ENCODE data around the gene NAA80. TPM values are rescaled to one million over a fixed set of nuclear protein-coding genes. Genes with fewer than 3 reads are reported as not detected.
"Not testable (repeated sequence)": the region's sequence is repeated elsewhere in the genome, so short reads cannot be mapped to it uniquely, and the experiment has no call there.

Gene NAA80
- total RNA-seq, 1 donor from 2014 or later: 17.3 TPM

GRCh38 chr3:50272538-50272910 is 26.7 kb downstream of the NAA80 start:
- H3K4me3 Mint-ChIP-seq; H3K9me3 Mint-ChIP-seq; H3K36me3 Mint-ChIP-seq (ENCODE audit: low read depth); H3K27ac Mint-ChIP-seq; DNase-seq: not testable (repeated sequence)
- Mint-ChIP-seq H3K4me1 (peaks cover 28% of the 10 kb centered on the region), H3K27me3 (peaks cover 39% of the 10 kb centered on the region)
- intact Hi-C loops (cut with micrococcal nuclease): loop anchor here (1.0 kb wide), 1 partner anchor 12 kb away; no protein-coding TSS in a partner anchor

GRCh38 chr3:50271314-50271936 is 27.8 kb downstream of the NAA80 start:
- Mint-ChIP-seq H3K27me3 (peaks cover 46% of the 10 kb centered on the region), H3K4me3 (no peak overlapping the region), H3K9me3 (no peaks in the 10 kb centered on the region), H3K4me1 (peaks cover 28% of the 10 kb centered on the region), H3K36me3 (ENCODE audit: low read depth) (no peaks in the 10 kb centered on the region), H3K27ac (no peak overlapping the region)
- intact Hi-C loops (cut with micrococcal nuclease): loop anchor here (1.0 kb wide), 1 partner anchor 29 kb away; no protein-coding TSS in a partner anchor
- DNase-seq: no peak

- no peaks in the 10 kb centered on the region for H3K9me3 Mint-ChIP-seq
- DNase-seq: no peak
- H3K4me3 Mint-ChIP-seq: no peak overlapping the region
- peaks cover 23% of the 10 kb centered on the region for H3K4me1 Mint-ChIP-seq
- no peaks in the 10 kb centered on the region for H3K36me3 Mint-ChIP-seq (ENCODE audit: low read depth)
- no peak overlapping the region for H3K27ac Mint-ChIP-seq
- H3K27me3 Mint-ChIP-seq: peaks cover 44% of the 10 kb centered on the region
- intact Hi-C loops (cut with micrococcal nuclease): loop anchor here (1.0 kb wide), 1 partner anchor 28 kb away; no protein-coding TSS in a partner anchor
Observed at GRCh38 chr3:50270422-50271224, 28.6 kb downstream of the NAA80 start.

- no peak for DNase-seq
- H3K4me3 Mint-ChIP-seq: no peak overlapping the region
- H3K4me1 Mint-ChIP-seq: peaks cover 20% of the 10 kb centered on the region
- intact Hi-C loops (cut with micrococcal nuclease): no loop called here
- no peaks in the 10 kb centered on the region for H3K9me3 Mint-ChIP-seq
- no peak overlapping the region for H3K27ac Mint-ChIP-seq
- H3K27me3 Mint-ChIP-seq: peaks cover 40% of the 10 kb centered on the region
- no peaks in the 10 kb centered on the region for H3K36me3 Mint-ChIP-seq (ENCODE audit: low read depth)
Observed at GRCh38 chr3:50269977-50270413, 29.2 kb downstream of the NAA80 start.

- peaks cover 17% of the 10 kb centered on the region for H3K4me1 Mint-ChIP-seq
- H3K4me3 Mint-ChIP-seq: no peak overlapping the region
- peaks cover 36% of the 10 kb centered on the region for H3K27me3 Mint-ChIP-seq
- intact Hi-C loops (cut with micrococcal nuclease): no loop called here
- no peak overlapping the region for H3K27ac Mint-ChIP-seq
- no peak for DNase-seq
- no peaks in the 10 kb centered on the region for H3K9me3 Mint-ChIP-seq
- no peaks in the 10 kb centered on the region for H3K36me3 Mint-ChIP-seq (ENCODE audit: low read depth)
Observed at GRCh38 chr3:50269460-50269859, 29.7 kb downstream of the NAA80 start.

GRCh38 chr3:50268703-50269451 is 30.3 kb downstream of the NAA80 start, which contains the start of gene SEMA3B:
TSS of gene SEMA3B (plus strand) at chr3:50269147. CDS start at chr3:50269241, 94 bp downstream.
- H3K9me3 Mint-ChIP-seq: no peaks in the 10 kb centered on the region
- H3K4me1 Mint-ChIP-seq: peaks cover 13% of the 10 kb centered on the region
- peaks cover 31% of the 10 kb centered on the region for H3K27me3 Mint-ChIP-seq
- intact Hi-C loops (cut with micrococcal nuclease): no loop called here
- H3K27ac Mint-ChIP-seq: no peak within 1 kb of the TSS
- H3K4me3 Mint-ChIP-seq: no peak within 1 kb of the TSS
- H3K36me3 Mint-ChIP-seq (ENCODE audit: low read depth): no peaks in the 10 kb centered on the region
- DNase-seq: no peak

- Mint-ChIP-seq H3K4me3 (no peak overlapping the region), H3K4me1 (peaks cover 12% of the 10 kb centered on the region), H3K9me3 (no peaks in the 10 kb centered on the region), H3K27ac (no peak overlapping the region), H3K27me3 (peaks cover 30% of the 10 kb centered on the region), H3K36me3 (ENCODE audit: low read depth) (no peaks in the 10 kb centered on the region)
- DNase-seq: no peak
- intact Hi-C loops (cut with micrococcal nuclease): no loop called here
Observed at GRCh38 chr3:50268276-50268675, 30.9 kb downstream of the NAA80 start.

GRCh38 chr3:50267280-50267913 is 31.8 kb downstream of the NAA80 start:
- intact Hi-C loops (cut with micrococcal nuclease): no loop called here
- no peak overlapping the region for H3K4me3 Mint-ChIP-seq
- no peak overlapping the region for H3K27ac Mint-ChIP-seq

GRCh38 chr3:50266836-50267235 is 32.4 kb downstream of the NAA80 start:
- DNase-seq: no peak
- Mint-ChIP-seq H3K27ac (no peak overlapping the region), H3K4me3 (no peak overlapping the region), H3K36me3 (ENCODE audit: low read depth) (no peaks in the 10 kb centered on the region), H3K9me3 (no peaks in the 10 kb centered on the region), H3K27me3 (peaks cover 26% of the 10 kb centered on the region), H3K4me1 (peaks cover 5% of the 10 kb centered on the region)
- intact Hi-C loops (cut with micrococcal nuclease): no loop called here

More at GRCh38 chr3:50267280-50267913, 31.8 kb downstream of the NAA80 start:
- peaks cover 26% of the 10 kb centered on the region for H3K27me3 Mint-ChIP-seq
- DNase-seq: no peak
- H3K9me3 Mint-ChIP-seq: no peaks in the 10 kb centered on the region
- H3K4me1 Mint-ChIP-seq: peaks cover 6% of the 10 kb centered on the region
- no peaks in the 10 kb centered on the region for H3K36me3 Mint-ChIP-seq (ENCODE audit: low read depth)

- intact Hi-C loops (cut with micrococcal nuclease): no loop called here
- no peaks in the 10 kb centered on the region for H3K36me3 Mint-ChIP-seq (ENCODE audit: low read depth)
- H3K4me3 Mint-ChIP-seq: no peak overlapping the region
- H3K4me1 Mint-ChIP-seq: no peaks in the 10 kb centered on the region
- no peak overlapping the region for H3K27ac Mint-ChIP-seq
- no peak for DNase-seq
- H3K27me3 Mint-ChIP-seq: peaks cover 26% of the 10 kb centered on the region
- H3K9me3 Mint-ChIP-seq: no peaks in the 10 kb centered on the region
Observed at GRCh38 chr3:50266017-50266416, 33.2 kb downstream of the NAA80 start.

GRCh38 chr3:50265571-50265970 is 33.6 kb downstream of the NAA80 start:
- H3K27me3 Mint-ChIP-seq: peaks cover 26% of the 10 kb centered on the region
- H3K4me3 Mint-ChIP-seq: no peak overlapping the region
- H3K27ac Mint-ChIP-seq: no peak overlapping the region
- no peak for DNase-seq
- intact Hi-C loops (cut with micrococcal nuclease): no loop called here
- H3K36me3 Mint-ChIP-seq (ENCODE audit: low read depth): no peaks in the 10 kb centered on the region
- no peaks in the 10 kb centered on the region for H3K4me1 Mint-ChIP-seq
- H3K9me3 Mint-ChIP-seq: no peaks in the 10 kb centered on the region

GRCh38 chr3:50264964-50265485 is 34.2 kb downstream of the NAA80 start:
- Mint-ChIP-seq H3K27me3 (peaks cover 26% of the 10 kb centered on the region), H3K4me1 (no peaks in the 10 kb centered on the region), H3K9me3 (no peaks in the 10 kb centered on the region), H3K4me3 (no peak overlapping the region), H3K36me3 (ENCODE audit: low read depth) (no peaks in the 10 kb centered on the region), H3K27ac (no peak overlapping the region)
- DNase-seq: no peak
- intact Hi-C loops (cut with micrococcal nuclease): no loop called here

GRCh38 chr3:50264383-50264963 is 34.7 kb downstream of the NAA80 start:
- H3K4me1 Mint-ChIP-seq: peaks cover 3% of the 10 kb centered on the region
- DNase-seq: no peak
- H3K27me3 Mint-ChIP-seq: peaks cover 26% of the 10 kb centered on the region
- no peak overlapping the region for H3K27ac Mint-ChIP-seq
- H3K9me3 Mint-ChIP-seq: no peaks in the 10 kb centered on the region
- no peak overlapping the region for H3K4me3 Mint-ChIP-seq
- no peaks in the 10 kb centered on the region for H3K36me3 Mint-ChIP-seq (ENCODE audit: low read depth)
- intact Hi-C loops (cut with micrococcal nuclease): no loop called here

Measured in activated CD4-positive, alpha-beta T cell treated with anti-CD3 and anti-CD28 coated beads, Interleukin-2, amount 10 ng/mL, durations not matched to agents 24 days and 14 days (primary cell).